SK-N-MC (cell line): ENCODE measurements around the gene MYO1A.
"Not testable (repeated sequence)": the region's sequence is repeated elsewhere in the genome, so short reads cannot be mapped to it uniquely, and the experiment has no call there.

Experiments
- DNase-seq: peaks from one replicate; pipeline ENCODE4 v3.0.0-alpha.2; 2011; ENCODE audit warnings: low read depth, low spot score
- H3K27ac ChIP-seq: fragments of 200-600 bp; sonication (generic); 2 replicates; pipeline ENCODE4 v1.5.1; 2016; ENCODE audit warnings: mixed run types
- H3K36me3 ChIP-seq: fragments of 200-600 bp; sonication (generic); 2 replicates; pipeline ENCODE4 v1.6.1; 2017; ENCODE audit warnings: antibody characterized with exemption, low read length, mixed read lengths; ENCODE audit not compliant: insufficient read depth
- H3K4me3 ChIP-seq: fragments of 200-600 bp; sonication (generic); 2 replicates; pipeline ENCODE4 v1.5.1; 2016
- H3K9ac ChIP-seq: fragments of 200-600 bp; sonication (generic); 2 replicates; pipeline ENCODE4 v1.8.0; 2017; ENCODE audit warnings: mixed run types, mixed read lengths; ENCODE audit not compliant: insufficient read length
- H3K9me3 ChIP-seq: fragments of 200-600 bp; sonication (generic); 2 replicates; pipeline ENCODE4 v1.6.1; 2017; ENCODE audit warnings: low read depth, mild to moderate bottlenecking, antibody characterized with exemption, low read length, moderate library complexity, mixed read lengths
- EZH2 ChIP-seq: fragments of 200-600 bp; sonication (generic); IDR thresholded peaks from one replicate; pipeline ENCODE4 v1.6.1; 2017; ENCODE audit warnings: antibody characterized with exemption
- FOXP2 ChIP-seq: optimal IDR thresholded peaks from 2 replicates; pipeline ENCODE3; 2011; ENCODE audit warnings: mild to moderate bottlenecking, moderate library complexity; ENCODE audit not compliant: insufficient read depth; ENCODE audit errors: extremely low read length, control extremely low read depth
- POLR2AphosphoS5 ChIP-seq: IDR thresholded peaks from 2 replicates; pipeline ENCODE4 v1.6.1; 2012; ENCODE audit warnings: mild to moderate bottlenecking, low read depth, low read length, borderline replicate concordance

Gene MYO1A

GRCh38 chr12:57031138-57031725 lies 18.7 kb downstream of the MYO1A start:
- Histone ChIP-seq H3K4me3 (no peak overlapping the region), H3K9me3 (no peaks in the 10 kb centered on the region), H3K9ac (no peak overlapping the region), H3K27ac (no peak overlapping the region), H3K36me3 (no peaks in the 10 kb centered on the region)
- DNase-seq = no peak
- TF ChIP-seq EZH2 (no peak), POLR2AphosphoS5 (no peak), FOXP2 (no peak)

- Histone ChIP-seq H3K36me3 (no peaks in the 10 kb centered on the region), H3K27ac (no peak overlapping the region), H3K9me3 (no peaks in the 10 kb centered on the region), H3K4me3 (no peak overlapping the region), H3K9ac (no peak overlapping the region)
- no peak for TF ChIP-seq POLR2AphosphoS5
- no peak for TF ChIP-seq FOXP2
- no peak for TF ChIP-seq EZH2
- no peak for DNase-seq
Observed at GRCh38 chr12:57029457-57029856, 20.5 kb downstream of the MYO1A start.

- TF ChIP-seq POLR2AphosphoS5 = no peak
- Histone ChIP-seq H3K4me3 (no peak overlapping the region), H3K9me3 (no peaks in the 10 kb centered on the region), H3K9ac (no peak overlapping the region), H3K27ac (no peak overlapping the region), H3K36me3 (no peaks in the 10 kb centered on the region)
- no peak for DNase-seq
Observed at GRCh38 chr12:57027805-57028153, 22.1 kb downstream of the MYO1A start.

- no peak for DNase-seq
- no peak overlapping the region for H3K4me3 ChIP-seq
- H3K27ac ChIP-seq = no peak overlapping the region
Observed at GRCh38 chr12:57027011-57027804, 22.7 kb downstream of the MYO1A start.

DNA sequence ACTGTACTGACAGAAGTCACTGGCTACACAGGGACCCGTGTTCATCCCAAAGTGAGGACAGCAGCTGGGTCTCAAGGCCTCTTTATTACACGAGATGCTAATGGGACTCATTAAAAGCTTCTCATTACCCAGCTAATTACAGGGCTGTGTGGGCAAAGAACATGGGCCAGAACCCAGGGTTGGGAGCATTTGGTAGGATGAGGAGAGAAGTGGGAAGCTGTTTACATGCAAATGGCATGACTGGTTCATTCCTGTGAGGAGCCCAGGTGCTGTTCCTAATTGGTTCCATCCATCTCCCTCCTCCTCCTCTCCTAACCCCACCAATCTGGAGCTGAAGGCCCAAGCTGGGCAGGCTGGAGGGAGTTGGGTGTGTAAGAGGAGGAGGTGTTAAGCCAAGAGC lies 24.7 kb downstream of the MYO1A start:
- H3K27ac ChIP-seq = no peak overlapping the region

More at GRCh38 chr12:57027011-57027804, 22.7 kb downstream of the MYO1A start:
- H3K9ac ChIP-seq = no peak overlapping the region
- no peak for TF ChIP-seq EZH2
- no peaks in the 10 kb centered on the region for H3K9me3 ChIP-seq
- no peaks in the 10 kb centered on the region for H3K36me3 ChIP-seq

GRCh38 chr12:57022324-57022723 lies 27.6 kb downstream of the MYO1A start:
- not testable (repeated sequence) for H3K36me3 ChIP-seq, H3K9me3 ChIP-seq, DNase-seq, H3K9ac ChIP-seq, H3K27ac ChIP-seq, H3K4me3 ChIP-seq

More for the DNA sequence above, 24.7 kb downstream of the MYO1A start:
- no peak for DNase-seq
- Histone ChIP-seq H3K9me3 (no peaks in the 10 kb centered on the region), H3K36me3 (no peaks in the 10 kb centered on the region), H3K9ac (no peak overlapping the region), H3K4me3 (no peak overlapping the region)
- no peak for TF ChIP-seq EZH2
- TF ChIP-seq FOXP2 = no peak
- no peak for TF ChIP-seq POLR2AphosphoS5

- TF ChIP-seq POLR2AphosphoS5 (no peak), FOXP2 (no peak), EZH2 (no peak)
- Histone ChIP-seq H3K4me3 (no peak overlapping the region), H3K9me3 (no peaks in the 10 kb centered on the region), H3K9ac (no peak overlapping the region), H3K36me3 (no peaks in the 10 kb centered on the region), H3K27ac (no peak overlapping the region)
- DNase-seq = no peak
Observed at GRCh38 chr12:57019983-57020719, 29.8 kb downstream of the MYO1A start.

GRCh38 chr12:57018906-57019305 lies 31.0 kb downstream of the MYO1A start:
- Histone ChIP-seq H3K36me3 (no peaks in the 10 kb centered on the region), H3K9me3 (no peaks in the 10 kb centered on the region), H3K27ac (no peak overlapping the region), H3K9ac (no peak overlapping the region), H3K4me3 (no peak overlapping the region)
- no peak for DNase-seq
- TF ChIP-seq EZH2 = no peak
- TF ChIP-seq POLR2AphosphoS5 = no peak
- TF ChIP-seq FOXP2 = no peak

- not testable (repeated sequence) for H3K27ac ChIP-seq, H3K9ac ChIP-seq, H3K4me3 ChIP-seq, H3K36me3 ChIP-seq, H3K9me3 ChIP-seq, DNase-seq
Observed at GRCh38 chr12:57018353-57018752, 31.6 kb downstream of the MYO1A start.
